Skeletal muscle satellite cell (primary cell): ENCODE measurements around the gene TTC33.

Source experiments
- H3K27me3 ChIP-seq: 2 replicates; pipeline ENCODE4 v1.7.0; 2013; ENCODE audit warnings: low read length; ENCODE audit not compliant: control insufficient read depth, insufficient read depth
- H3K36me3 ChIP-seq: 2 replicates; pipeline ENCODE4 v1.7.0; 2013; ENCODE audit warnings: mild to moderate bottlenecking, control low read depth, low read length; ENCODE audit not compliant: insufficient read depth
- H3K4me1 ChIP-seq: 2 replicates; pipeline ENCODE4 v1.7.0; 2013; ENCODE audit warnings: low read length; ENCODE audit not compliant: control insufficient read depth, insufficient read depth
- H3K4me2 ChIP-seq: 2 replicates; pipeline ENCODE4 v1.7.0; 2013; ENCODE audit warnings: mild to moderate bottlenecking, low read length
- H3K4me3 ChIP-seq: 2 replicates; pipeline ENCODE4 v1.7.0; 2013; ENCODE audit warnings: low read length
- H3K9ac ChIP-seq: 2 replicates; pipeline ENCODE4 v1.7.0; 2013; ENCODE audit warnings: mild to moderate bottlenecking, low read depth, low read length, moderate library complexity
- H3K9me3 ChIP-seq: replicated peaks from 2 replicates; pipeline ENCODE4 v1.7.0; 2013; ENCODE audit warnings: mild to moderate bottlenecking, control low read depth, low read length

The TTC33 gene

DNA sequence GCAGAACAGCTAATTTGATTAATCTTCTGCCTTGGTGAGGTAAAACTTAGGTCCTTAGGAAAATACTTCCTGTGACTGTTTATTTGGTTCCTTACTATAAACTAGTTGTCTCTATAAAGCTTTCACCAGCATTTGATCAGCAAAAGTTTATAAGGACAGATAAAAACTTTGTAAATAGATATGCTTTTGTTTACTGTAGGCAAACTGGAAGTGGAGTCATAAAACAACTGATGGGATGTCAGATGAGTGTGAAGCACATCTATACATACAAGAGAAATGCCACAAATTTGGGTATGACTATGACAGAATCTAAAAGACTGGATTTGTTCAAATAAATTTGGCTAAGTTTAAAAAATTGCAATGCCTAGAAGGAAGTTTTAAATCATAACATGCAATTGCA lies 70.6 kb downstream of the TTC33 start:
- H3K4me3 ChIP-seq = peak overlapping the region; percentile 77
- H3K9me3 ChIP-seq = no peaks in the 10 kb centered on the region
- H3K36me3 ChIP-seq = peaks cover 48% of the 10 kb centered on the region
- no peaks in the 10 kb centered on the region for H3K27me3 ChIP-seq
- peaks cover 49% of the 10 kb centered on the region for H3K4me1 ChIP-seq
- peak overlapping the region; percentile 57 for H3K9ac ChIP-seq
- H3K4me2 ChIP-seq = peak overlapping the region; percentile 84

DNA sequence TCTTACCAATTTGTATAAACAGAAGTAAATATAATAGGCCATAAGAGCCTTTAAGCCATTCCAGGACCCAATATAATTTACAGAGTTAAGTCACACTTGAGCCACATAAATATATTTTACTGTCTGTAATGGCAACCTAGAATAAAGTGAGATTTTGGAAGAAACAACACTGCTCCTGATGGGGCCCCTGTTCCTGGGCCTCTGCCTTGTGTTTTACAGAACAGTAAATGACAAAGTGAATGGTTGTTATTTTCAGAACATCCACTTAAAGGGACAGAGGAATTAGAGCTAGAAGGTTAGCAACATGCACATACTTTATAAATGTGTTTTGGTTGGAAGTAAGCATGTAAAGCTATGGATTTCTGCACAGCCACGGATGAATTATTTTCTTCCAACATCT lies 72.5 kb downstream of the TTC33 start:
- Histone ChIP-seq H3K4me2 (peak overlapping the region; percentile 84), H3K27me3 (no peaks in the 10 kb centered on the region), H3K36me3 (peaks cover 38% of the 10 kb centered on the region), H3K9me3 (no peaks in the 10 kb centered on the region), H3K9ac (peak overlapping the region; percentile 93), H3K4me3 (peak overlapping the region; percentile 77), H3K4me1 (peaks cover 35% of the 10 kb centered on the region)

DNA sequence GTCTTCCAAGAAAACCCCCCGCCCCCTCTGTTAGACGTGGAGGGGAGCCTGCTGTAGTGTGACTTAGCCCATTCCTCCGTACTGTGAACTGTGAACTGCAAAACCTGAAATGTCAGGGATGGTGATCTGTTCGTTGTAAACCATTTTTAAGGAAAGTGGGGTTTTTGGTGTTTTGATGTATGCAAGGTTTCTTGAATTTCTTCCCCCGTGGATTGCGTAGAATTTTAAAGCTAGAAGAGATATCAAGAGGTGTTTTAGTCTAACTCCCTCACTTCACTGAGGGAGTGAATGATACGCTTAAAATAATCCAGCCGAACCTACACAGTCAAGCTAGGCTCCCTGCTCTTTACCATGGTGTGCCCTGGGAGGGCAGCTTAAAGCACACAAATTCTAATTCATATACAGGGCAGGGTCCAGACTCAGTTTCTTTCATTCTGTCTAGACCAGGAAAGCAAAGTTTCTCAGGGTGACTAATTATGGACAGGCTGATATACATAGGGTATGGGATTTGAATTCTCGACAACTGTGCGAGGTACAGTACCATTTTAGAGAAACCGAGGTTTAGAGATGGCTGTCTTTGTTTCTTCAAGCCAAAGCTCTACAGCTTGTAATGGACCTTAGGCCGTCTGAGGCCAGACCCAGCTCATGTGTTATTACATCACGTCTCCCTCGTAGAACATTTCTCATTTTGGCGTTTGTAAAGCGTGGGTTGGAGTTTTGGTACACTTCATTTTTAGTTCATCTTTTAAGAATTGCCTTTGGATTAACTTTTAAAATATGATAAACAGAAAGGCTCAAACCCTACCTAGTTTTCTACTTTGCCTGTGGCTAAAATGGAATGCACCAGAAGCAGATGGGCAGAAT lies 73.4 kb downstream of the TTC33 start:
- peak overlapping the region; percentile 84 for H3K4me2 ChIP-seq
- H3K9ac ChIP-seq = peak overlapping the region; percentile 93
- no peaks in the 10 kb centered on the region for H3K9me3 ChIP-seq
- H3K4me1 ChIP-seq = peaks cover 36% of the 10 kb centered on the region
- no peaks in the 10 kb centered on the region for H3K27me3 ChIP-seq
- H3K36me3 ChIP-seq = peaks cover 30% of the 10 kb centered on the region
- H3K4me3 ChIP-seq = peak overlapping the region; percentile 77

DNA sequence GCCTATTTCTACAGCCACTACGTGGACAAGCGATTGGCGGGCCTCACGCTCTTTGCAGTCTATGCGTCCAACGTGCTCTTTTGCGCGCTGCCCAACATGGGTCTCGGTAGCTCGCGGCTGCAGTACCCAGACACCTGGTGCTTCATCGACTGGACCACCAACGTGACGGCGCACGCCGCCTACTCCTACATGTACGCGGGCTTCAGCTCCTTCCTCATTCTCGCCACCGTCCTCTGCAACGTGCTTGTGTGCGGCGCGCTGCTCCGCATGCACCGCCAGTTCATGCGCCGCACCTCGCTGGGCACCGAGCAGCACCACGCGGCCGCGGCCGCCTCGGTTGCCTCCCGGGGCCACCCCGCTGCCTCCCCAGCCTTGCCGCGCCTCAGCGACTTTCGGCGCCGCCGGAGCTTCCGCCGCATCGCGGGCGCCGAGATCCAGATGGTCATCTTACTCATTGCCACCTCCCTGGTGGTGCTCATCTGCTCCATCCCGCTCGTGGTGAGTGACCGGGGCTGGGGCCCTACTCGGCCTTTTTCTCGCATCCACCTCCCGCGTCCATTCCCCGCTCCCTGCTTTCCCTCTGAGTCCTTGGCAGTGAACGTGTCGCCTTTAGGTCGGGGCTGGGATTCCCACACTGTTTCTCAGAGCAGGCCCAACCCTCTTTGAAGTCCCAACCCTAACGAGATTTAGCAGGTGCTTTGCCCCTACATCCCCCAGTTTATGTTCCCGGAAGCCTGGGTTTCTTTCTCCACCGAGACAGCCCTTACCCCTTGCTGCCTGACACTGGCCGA lies 74.2 kb downstream of the TTC33 start:
- peak overlapping the region; percentile 93 for H3K9ac ChIP-seq
- no peaks in the 10 kb centered on the region for H3K27me3 ChIP-seq
- H3K36me3 ChIP-seq = peaks cover 28% of the 10 kb centered on the region
- H3K4me3 ChIP-seq = peak overlapping the region; percentile 77
- peak overlapping the region; percentile 84 for H3K4me2 ChIP-seq
- H3K4me1 ChIP-seq = peaks cover 40% of the 10 kb centered on the region
- no peaks in the 10 kb centered on the region for H3K9me3 ChIP-seq

DNA sequence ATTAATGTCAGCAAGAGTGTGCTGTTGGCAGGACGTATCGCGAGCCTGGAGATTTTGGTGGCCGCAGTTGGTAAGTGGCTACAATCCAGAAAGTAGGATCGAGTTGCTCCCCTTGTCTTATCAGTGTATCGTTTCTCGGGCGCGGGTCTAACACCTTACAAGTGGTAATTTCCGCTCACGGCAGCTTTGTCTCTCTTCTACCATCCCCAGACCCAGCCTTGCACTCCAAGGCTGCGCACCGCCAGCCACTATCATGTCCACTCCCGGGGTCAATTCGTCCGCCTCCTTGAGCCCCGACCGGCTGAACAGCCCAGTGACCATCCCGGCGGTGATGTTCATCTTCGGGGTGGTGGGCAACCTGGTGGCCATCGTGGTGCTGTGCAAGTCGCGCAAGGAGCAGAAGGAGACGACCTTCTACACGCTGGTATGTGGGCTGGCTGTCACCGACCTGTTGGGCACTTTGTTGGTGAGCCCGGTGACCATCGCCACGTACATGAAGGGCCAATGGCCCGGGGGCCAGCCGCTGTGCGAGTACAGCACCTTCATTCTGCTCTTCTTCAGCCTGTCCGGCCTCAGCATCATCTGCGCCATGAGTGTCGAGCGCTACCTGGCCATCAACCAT lies 74.9 kb downstream of the TTC33 start:
- peak overlapping the region; percentile 93 for H3K9ac ChIP-seq
- H3K9me3 ChIP-seq = no peaks in the 10 kb centered on the region
- H3K4me2 ChIP-seq = peak overlapping the region; percentile 84
- peak overlapping the region; percentile 77 for H3K4me3 ChIP-seq
- no peaks in the 10 kb centered on the region for H3K27me3 ChIP-seq
- peaks cover 40% of the 10 kb centered on the region for H3K4me1 ChIP-seq
- peaks cover 22% of the 10 kb centered on the region for H3K36me3 ChIP-seq

DNA sequence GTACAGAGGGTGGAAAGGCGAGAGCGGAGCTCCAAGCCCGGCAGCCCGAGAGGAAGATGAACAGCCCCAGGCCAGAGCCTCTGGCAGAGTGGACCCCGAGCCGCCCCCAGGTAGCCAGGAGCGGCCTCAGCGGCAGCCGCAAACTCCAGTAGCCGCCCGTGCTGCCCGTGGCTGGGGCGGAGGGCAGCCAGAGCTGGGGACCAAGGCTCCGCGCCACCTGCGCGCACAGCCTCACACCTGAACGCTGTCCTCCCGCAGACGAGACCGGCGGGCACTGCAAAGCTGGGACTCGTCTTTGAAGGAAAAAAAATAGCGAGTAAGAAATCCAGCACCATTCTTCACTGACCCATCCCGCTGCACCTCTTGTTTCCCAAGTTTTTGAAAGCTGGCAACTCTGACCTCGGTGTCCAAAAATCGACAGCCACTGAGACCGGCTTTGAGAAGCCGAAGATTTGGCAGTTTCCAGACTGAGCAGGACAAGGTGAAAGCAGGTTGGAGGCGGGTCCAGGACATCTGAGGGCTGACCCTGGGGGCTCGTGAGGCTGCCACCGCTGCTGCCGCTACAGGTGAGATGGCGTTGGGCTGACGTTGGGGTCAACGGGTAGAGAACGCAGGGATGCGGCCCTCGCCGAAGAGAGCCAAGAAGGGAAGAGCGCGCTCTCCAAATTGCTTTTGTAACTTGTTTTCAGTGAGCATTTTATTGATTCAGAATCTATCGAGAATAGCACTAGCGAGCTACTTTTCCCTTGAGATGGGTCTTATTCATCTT lies 75.7 kb downstream of the TTC33 start, which contains the start of gene PTGER4:
PTGER4 (plus strand) TSS at position 3 of the 769 bp plus-strand sequence. CDS start 1,079 bp downstream, outside the sequence.
- Histone ChIP-seq H3K36me3 (peaks cover 21% of the 10 kb centered on the region), H3K4me1 (peaks cover 34% of the 10 kb centered on the region), H3K27me3 (no peaks in the 10 kb centered on the region), H3K9me3 (no peaks in the 10 kb centered on the region), H3K9ac (peak within 1 kb of the TSS; percentile 93), H3K4me2 (peak within 1 kb of the TSS; percentile 89), H3K4me3 (peak within 1 kb of the TSS; percentile 77)

DNA sequence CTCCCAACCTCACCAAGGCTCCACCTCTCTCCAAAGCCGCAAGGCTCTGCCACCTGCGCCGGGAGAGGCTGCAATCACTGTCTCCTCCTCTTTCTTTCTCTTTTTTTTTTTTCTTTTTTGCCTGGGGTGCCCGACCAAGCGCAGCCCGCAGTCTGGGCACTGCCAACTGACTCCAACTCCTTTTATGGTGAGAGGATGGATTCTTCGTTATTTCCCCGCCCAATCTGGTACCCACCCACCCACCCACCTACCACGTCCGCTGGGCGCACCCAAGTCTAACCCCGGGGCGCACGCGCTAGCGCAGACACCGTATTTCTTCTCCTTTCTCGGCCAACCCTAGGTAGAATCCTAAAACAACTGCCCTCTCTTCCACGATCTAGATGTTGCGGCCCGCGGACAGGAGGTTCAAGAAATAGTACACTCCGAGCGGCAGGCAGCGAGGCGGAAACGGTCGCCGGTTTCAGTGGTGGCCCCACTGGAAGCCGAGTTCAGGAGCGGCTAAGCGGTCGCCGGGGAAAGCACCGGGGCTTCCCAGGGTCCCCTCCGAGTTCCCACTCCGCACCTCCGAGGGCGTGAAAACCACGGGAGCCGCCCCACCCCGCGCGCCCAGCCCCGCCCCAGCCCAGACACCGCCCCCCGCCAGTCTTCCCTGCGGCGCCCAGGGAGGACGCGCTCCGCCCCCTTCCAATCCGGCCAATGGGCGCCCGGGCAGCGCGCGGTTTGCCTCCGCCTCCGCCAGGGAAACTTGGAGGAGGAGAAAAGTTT lies 76.4 kb downstream of the TTC33 start:
- H3K9me3 ChIP-seq = no peaks in the 10 kb centered on the region
- H3K4me3 ChIP-seq = peak overlapping the region; percentile 77
- no peaks in the 10 kb centered on the region for H3K27me3 ChIP-seq
- peaks cover 21% of the 10 kb centered on the region for H3K36me3 ChIP-seq
- H3K4me2 ChIP-seq = peak overlapping the region; percentile 89
- H3K4me1 ChIP-seq = peaks cover 29% of the 10 kb centered on the region
- H3K9ac ChIP-seq = peak overlapping the region; percentile 93

DNA sequence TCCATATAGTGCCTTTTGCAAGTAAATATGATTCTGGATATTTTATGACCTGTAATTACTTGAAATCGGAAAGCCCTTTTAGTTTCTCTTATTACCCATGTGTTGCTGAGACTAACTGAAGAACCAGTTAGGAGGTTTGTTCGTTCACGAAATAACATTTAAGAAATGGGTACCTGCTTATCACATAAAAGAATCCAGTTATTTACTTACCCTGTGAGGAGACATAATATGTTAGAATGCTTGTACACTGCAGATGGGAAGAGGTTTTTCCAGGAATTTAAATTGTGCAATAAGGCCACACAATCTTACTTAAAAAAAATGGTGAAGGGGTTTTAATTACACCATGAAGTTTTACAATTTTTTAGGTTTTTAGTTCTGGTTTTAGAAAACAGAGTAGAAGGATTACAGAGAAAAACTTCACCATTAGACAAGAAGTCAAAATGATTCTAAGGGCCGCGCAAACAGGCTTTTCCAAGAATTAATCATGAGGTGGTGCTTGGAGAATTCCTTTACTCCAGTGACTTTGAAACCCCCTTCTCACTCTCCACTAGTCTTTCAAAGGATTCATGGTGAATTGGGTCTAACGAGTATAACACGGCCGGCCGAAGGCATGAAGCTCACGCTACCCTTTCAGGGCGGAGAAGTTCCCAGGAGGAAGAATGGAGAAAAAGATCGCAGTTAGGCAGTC lies 77.2 kb downstream of the TTC33 start:
- H3K4me2 ChIP-seq = peak overlapping the region; percentile 89
- peak overlapping the region; percentile 77 for H3K4me3 ChIP-seq
- H3K9ac ChIP-seq = peak overlapping the region; percentile 93
- H3K9me3 ChIP-seq = no peaks in the 10 kb centered on the region
- no peaks in the 10 kb centered on the region for H3K27me3 ChIP-seq
- peaks cover 29% of the 10 kb centered on the region for H3K4me1 ChIP-seq
- H3K36me3 ChIP-seq = peaks cover 21% of the 10 kb centered on the region

DNA sequence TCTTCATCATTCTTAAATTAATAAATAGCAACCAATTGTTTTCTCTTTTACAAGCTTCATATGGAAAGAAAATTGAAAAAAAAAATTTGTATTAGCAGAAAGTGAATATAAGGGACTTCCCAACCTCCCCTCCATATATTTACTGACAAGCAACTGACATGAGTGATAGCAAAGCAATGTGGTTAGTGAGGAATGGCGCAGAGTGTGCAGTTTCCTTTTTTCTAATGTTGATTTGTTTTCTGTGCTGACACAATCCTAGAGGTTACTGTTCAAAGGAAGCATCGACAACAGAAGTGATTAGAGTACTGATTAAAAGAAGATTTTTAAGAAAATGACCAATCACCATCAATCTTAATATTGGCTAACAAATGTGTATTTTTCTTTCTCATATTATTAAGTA lies 77.7 kb downstream of the TTC33 start:
- H3K4me1 ChIP-seq = peaks cover 29% of the 10 kb centered on the region

DNA sequence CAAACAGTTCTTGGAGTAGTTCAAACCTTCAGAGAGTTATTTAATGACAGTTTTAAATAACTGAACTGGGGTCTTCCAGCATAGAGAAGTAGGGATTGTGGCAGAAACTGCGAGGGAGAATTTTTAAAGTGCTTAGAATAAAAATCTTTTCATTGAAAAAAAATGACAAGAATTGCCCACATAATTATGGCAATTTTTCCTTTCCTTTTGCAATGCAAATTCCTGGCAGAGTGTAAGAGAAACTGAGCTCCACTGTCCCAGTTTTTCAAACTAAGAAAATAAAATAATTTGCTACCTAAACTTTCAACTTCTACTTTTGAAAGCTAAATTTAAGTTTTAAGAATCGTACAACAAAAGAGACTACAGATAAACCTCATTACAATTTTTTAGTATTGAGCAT lies 78.3 kb downstream of the TTC33 start:
- peaks cover 15% of the 10 kb centered on the region for H3K36me3 ChIP-seq
- H3K27me3 ChIP-seq = no peaks in the 10 kb centered on the region
- H3K4me1 ChIP-seq = peaks cover 30% of the 10 kb centered on the region
- H3K9me3 ChIP-seq = no peaks in the 10 kb centered on the region
- peak overlapping the region; percentile 89 for H3K4me2 ChIP-seq
- peak overlapping the region; percentile 77 for H3K4me3 ChIP-seq
- H3K9ac ChIP-seq = peak overlapping the region; percentile 93

More for the DNA sequence above, 77.7 kb downstream of the TTC33 start:
- Histone ChIP-seq H3K9ac (peak overlapping the region; percentile 93), H3K9me3 (no peaks in the 10 kb centered on the region), H3K36me3 (peaks cover 17% of the 10 kb centered on the region), H3K4me3 (peak overlapping the region; percentile 77), H3K4me2 (peak overlapping the region; percentile 89), H3K27me3 (no peaks in the 10 kb centered on the region)
